Measurements from ENCODE around the gene ENOX1. TPM values are rescaled to one million over a fixed set of nuclear protein-coding genes. Genes with fewer than 3 reads are reported as not detected.

ENOX1 gene
- total and polyA plus RNA-seq, 9 of the 15 experiments (the other 6 are each of a cell fraction or from before 2014, with no cell fraction given), result not detected

GRCh38 chr13:43561081-43561480 lies 225.7 kb downstream of the ENOX1 start (continued):
- no peak for TF ChIP-seq MGA (IDR thresholded peaks at IDR 0.05)
